ENCODE data around the gene RBM19. TPM values are rescaled to one million over a fixed set of nuclear protein-coding genes. Genes with fewer than 3 reads are reported as not detected.

Gene RBM19
- total RNA-seq, 1 experiment from 2014 or later = 29.2 TPM

DNA sequence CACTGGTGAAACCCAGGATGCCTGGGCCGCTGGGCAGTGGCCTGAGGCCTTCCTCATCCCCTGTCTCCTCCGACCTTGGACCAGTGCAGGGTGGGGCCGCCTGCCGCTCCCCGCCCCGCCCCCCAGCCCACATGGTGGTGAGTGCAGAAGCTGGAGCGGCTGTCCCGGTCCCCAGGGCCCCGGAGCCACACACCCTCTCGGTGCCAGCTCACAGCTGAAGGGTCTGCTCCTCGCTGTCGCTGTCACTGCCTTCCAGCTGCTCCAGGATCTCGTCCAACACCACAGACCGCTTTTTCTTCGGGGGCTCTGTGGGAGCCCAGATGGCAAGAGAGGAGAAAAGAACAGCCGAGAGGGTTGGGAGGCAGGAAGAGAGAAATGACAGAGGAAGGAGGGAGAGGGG, 143.1 kb downstream of the RBM19 start:
- no peak overlapping the region for H3K27ac Mint-ChIP-seq (ENCODE audit: low read depth, unreplicated experiment)
- no peaks in the 10 kb centered on the region for H3K27me3 Mint-ChIP-seq (ENCODE audit: insufficient read depth, unreplicated experiment)
- no TSS peak for BruUV-seq (replicated peaks)
- peaks cover 29% of the 10 kb centered on the region for H3K36me3 Mint-ChIP-seq (ENCODE audit: insufficient read depth, unreplicated experiment)
- H3K4me1 Mint-ChIP-seq (ENCODE audit: insufficient read depth, unreplicated experiment) = no peaks in the 10 kb centered on the region
- no peak for DNase-seq (ENCODE audit: unreplicated experiment)
- ChIA-PET CTCF (interaction anchor here (0.5 to 1.0 kb wide), 2 partner anchors 25 to 89 kb away, joined by 3 read pairs; no protein-coding TSS in a partner anchor), POLR2A (no interaction called here)
- TF ChIP-seq, protein P1, sequence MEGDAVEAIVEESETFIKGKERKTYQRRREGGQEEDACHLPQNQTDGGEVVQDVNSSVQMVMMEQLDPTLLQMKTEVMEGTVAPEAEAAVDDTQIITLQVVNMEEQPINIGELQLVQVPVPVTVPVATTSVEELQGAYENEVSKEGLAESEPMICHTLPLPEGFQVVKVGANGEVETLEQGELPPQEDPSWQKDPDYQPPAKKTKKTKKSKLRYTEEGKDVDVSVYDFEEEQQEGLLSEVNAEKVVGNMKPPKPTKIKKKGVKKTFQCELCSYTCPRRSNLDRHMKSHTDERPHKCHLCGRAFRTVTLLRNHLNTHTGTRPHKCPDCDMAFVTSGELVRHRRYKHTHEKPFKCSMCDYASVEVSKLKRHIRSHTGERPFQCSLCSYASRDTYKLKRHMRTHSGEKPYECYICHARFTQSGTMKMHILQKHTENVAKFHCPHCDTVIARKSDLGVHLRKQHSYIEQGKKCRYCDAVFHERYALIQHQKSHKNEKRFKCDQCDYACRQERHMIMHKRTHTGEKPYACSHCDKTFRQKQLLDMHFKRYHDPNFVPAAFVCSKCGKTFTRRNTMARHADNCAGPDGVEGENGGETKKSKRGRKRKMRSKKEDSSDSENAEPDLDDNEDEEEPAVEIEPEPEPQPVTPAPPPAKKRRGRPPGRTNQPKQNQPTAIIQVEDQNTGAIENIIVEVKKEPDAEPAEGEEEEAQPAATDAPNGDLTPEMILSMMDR (IDR thresholded peaks at IDR 0.05; ENCODE audit: unreplicated experiment) = no peak
- intact Hi-C loops (cut with micrococcal nuclease) = no loop called here
- no peak overlapping the region for H3K4me3 Mint-ChIP-seq (ENCODE audit: unreplicated experiment)
- no peaks in the 10 kb centered on the region for H3K9me3 Mint-ChIP-seq (ENCODE audit: unreplicated experiment)

DNA sequence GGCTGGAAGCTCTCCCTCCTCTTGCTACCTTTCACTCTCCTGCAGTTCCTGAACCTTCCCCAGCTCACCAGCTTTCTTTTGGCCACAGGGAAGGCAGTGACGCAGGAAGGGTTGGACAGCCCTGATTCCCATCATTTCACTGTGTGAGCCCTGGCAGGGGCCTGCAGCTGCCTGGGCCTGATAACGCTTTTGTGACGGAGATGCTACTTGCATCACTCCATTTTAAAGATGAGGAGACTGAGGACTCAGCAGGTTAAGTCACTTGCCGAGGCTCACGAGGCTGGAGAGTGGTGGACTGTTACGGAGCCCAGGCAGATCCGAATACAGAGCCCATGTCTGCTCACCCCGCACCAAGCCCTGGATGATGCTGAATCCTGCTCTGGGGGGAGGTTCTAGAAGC, 145.3 kb downstream of the RBM19 start:
- Mint-ChIP-seq H3K36me3 (ENCODE audit: insufficient read depth, unreplicated experiment) (peaks cover 27% of the 10 kb centered on the region), H3K27me3 (ENCODE audit: insufficient read depth, unreplicated experiment) (no peaks in the 10 kb centered on the region), H3K4me1 (ENCODE audit: insufficient read depth, unreplicated experiment) (no peaks in the 10 kb centered on the region), H3K9me3 (ENCODE audit: unreplicated experiment) (no peaks in the 10 kb centered on the region), H3K27ac (ENCODE audit: low read depth, unreplicated experiment) (no peak overlapping the region), H3K4me3 (ENCODE audit: unreplicated experiment) (no peak overlapping the region)
- DNase-seq (ENCODE audit: unreplicated experiment) = no peak
- intact Hi-C loops (cut with micrococcal nuclease) = no loop called here
- BruUV-seq (replicated peaks) = no TSS peak
- TF ChIP-seq, protein P1 (IDR thresholded peaks at IDR 0.05; ENCODE audit: unreplicated experiment) = no peak
- POLR2A ChIA-PET = no interaction called here
- CTCF ChIA-PET = interaction anchor here (1.1 kb wide), 1 partner anchor 13 kb away, joined by 5 read pairs; no protein-coding TSS in a partner anchor

DNA sequence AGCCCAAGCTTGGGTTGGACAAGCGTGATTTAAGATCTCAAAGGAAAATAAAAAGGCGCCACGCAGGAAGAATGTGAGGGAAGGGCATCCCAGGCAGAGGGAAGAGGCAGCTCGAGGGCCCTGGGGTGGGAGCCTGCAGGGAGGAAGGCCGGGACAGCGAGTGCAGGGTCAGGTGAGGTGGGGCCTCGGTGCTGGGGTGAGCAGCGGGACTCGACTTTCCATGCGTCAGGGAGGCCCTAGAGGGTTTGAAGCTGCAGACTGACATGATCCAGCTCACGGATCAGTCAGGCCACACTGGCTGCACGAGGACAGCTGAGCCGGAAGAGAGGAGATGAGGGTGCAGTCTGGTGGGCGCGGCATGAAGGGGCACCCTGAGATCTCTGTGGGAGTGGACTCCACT, 145.8 kb downstream of the RBM19 start:
- no peaks in the 10 kb centered on the region for H3K4me1 Mint-ChIP-seq (ENCODE audit: insufficient read depth, unreplicated experiment)

DNA sequence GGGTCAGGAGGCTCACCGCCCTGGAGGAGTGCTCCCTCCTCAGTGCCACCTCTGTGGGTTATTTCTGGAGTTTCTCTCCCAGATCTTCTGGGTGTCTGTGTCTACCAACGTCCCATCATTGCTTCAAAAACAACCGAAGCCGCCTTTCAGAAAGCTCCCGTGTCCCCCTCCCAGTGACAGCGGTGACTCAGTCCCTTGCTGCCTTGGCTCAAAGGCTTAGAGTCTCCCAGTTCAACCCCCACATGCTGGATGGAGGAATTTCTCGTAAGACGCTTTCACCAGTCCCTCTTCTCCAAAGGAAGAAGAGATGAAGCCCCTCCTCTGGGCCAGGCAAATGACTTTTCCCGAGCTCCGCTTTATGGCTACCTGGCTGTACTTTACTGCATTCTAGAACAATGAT, 146.6 kb downstream of the RBM19 start:
- BruUV-seq (replicated peaks) = no TSS peak
- peaks cover 21% of the 10 kb centered on the region for H3K36me3 Mint-ChIP-seq (ENCODE audit: insufficient read depth, unreplicated experiment)
- no peaks in the 10 kb centered on the region for H3K9me3 Mint-ChIP-seq (ENCODE audit: unreplicated experiment)
- intact Hi-C loops (cut with micrococcal nuclease) = no loop called here
- H3K4me1 Mint-ChIP-seq (ENCODE audit: insufficient read depth, unreplicated experiment) = no peaks in the 10 kb centered on the region
- no peak for DNase-seq (ENCODE audit: unreplicated experiment)
- ChIA-PET CTCF (interaction anchor here (0.6 to 1.1 kb wide), 4 partner anchors 11 to 146 kb away, joined by 3 to 5 read pairs (median 3); partner anchors contain the start of gene RBM19), POLR2A (no interaction called here)
- H3K27me3 Mint-ChIP-seq (ENCODE audit: insufficient read depth, unreplicated experiment) = no peaks in the 10 kb centered on the region
- H3K27ac Mint-ChIP-seq (ENCODE audit: low read depth, unreplicated experiment) = no peak overlapping the region
- TF ChIP-seq, protein P1 (IDR thresholded peaks at IDR 0.05; ENCODE audit: unreplicated experiment) = no peak
- no peak overlapping the region for H3K4me3 Mint-ChIP-seq (ENCODE audit: unreplicated experiment)

More for the DNA sequence above, 145.8 kb downstream of the RBM19 start:
- BruUV-seq (replicated peaks) = no TSS peak
- no peak for DNase-seq (ENCODE audit: unreplicated experiment)
- Mint-ChIP-seq H3K4me3 (ENCODE audit: unreplicated experiment) (no peak overlapping the region), H3K27me3 (ENCODE audit: insufficient read depth, unreplicated experiment) (no peaks in the 10 kb centered on the region), H3K27ac (ENCODE audit: low read depth, unreplicated experiment) (no peak overlapping the region), H3K9me3 (ENCODE audit: unreplicated experiment) (no peaks in the 10 kb centered on the region), H3K36me3 (ENCODE audit: insufficient read depth, unreplicated experiment) (peaks cover 27% of the 10 kb centered on the region)
- POLR2A ChIA-PET = no interaction called here
- intact Hi-C loops (cut with micrococcal nuclease) = no loop called here
- CTCF ChIA-PET = interaction anchor here (0.6 to 1.1 kb wide), 2 partner anchors 12 to 37 kb away, joined by 3 to 5 read pairs; no protein-coding TSS in a partner anchor
- TF ChIP-seq, protein P1 (IDR thresholded peaks at IDR 0.05; ENCODE audit: unreplicated experiment) = no peak
